Stimulated activated CD8-positive, alpha-beta memory T cell treated with anti-CD3 and anti-CD28 coated beads, Interleukin-15, amount 100 ng/mL, for 48 hours (primary cell): ENCODE data around the gene KDM5C.

Experiments
- DNase-seq, 2 donors: peaks; one replicate each; pipeline ENCODE4 v3.0.0-alpha.2; 2020; ENCODE audit warnings: low read depth in 2 of 2

Gene KDM5C

GRCh38 chrX:53250556-53250955, 25.5 kb upstream of the KDM5C start:
- DNase-seq, result no peak

GRCh38 chrX:53249408-53250042, 24.5 kb upstream of the KDM5C start:
- DNase-seq, result no peak

GRCh38 chrX:53247928-53248327, 22.9 kb upstream of the KDM5C start:
- DNase-seq, result no peak

GRCh38 chrX:53246231-53246630, 21.2 kb upstream of the KDM5C start:
- no peak for DNase-seq

- no peak for DNase-seq
Observed at GRCh38 chrX:53244610-53245009, 19.6 kb upstream of the KDM5C start.

- DNase-seq, result no peak
Observed at GRCh38 chrX:53242310-53242709, 17.3 kb upstream of the KDM5C start.

GRCh38 chrX:53241558-53241957, 16.6 kb upstream of the KDM5C start:
- DNase-seq, result no peak

DNA sequence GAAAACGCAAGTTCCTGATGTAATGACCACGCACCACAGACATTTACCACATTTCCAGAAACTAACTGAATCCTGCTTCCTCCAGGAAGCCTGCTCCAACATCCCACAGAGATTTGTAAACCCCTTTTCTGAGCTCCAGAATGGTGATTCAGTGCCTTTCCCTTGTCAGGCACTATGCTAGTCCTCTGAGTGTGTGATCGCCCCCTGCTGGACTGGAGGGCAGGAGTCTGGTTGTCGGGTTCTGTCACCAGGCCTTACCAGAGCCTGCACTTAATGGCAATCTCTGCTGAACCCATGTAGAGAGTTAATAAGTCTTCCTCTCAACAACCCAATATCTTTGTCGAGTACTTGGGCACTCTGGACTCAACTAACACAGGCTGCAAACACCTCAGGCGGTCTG, 14.5 kb upstream of the KDM5C start:
- peak; percentile 19 to 60 for DNase-seq

DNA sequence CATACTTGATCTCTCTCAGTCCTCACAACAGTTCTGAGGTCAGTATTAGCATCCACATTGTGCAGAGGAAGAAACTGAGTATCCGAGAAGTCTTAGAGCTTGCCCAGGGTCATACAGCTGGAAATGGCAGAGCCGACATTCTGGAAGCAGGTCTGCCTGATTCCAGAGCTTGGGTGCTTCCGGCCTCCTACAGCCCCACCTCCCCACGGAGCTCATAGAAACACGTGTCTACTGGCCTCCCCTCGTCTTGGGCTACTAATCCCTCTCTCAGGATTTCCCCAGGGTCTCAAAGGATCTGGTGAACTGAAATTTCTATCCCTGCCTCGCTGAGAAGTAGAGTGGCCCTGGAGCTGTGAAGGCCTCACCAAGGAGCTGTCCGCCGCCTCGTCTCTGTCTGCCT, 12.0 kb upstream of the KDM5C start:
- no peak for DNase-seq

- DNase-seq, result no peak
Observed at GRCh38 chrX:53236025-53236679, 11.1 kb upstream of the KDM5C start.

GRCh38 chrX:53235566-53235965, 10.6 kb upstream of the KDM5C start:
- no peak for DNase-seq

DNA sequence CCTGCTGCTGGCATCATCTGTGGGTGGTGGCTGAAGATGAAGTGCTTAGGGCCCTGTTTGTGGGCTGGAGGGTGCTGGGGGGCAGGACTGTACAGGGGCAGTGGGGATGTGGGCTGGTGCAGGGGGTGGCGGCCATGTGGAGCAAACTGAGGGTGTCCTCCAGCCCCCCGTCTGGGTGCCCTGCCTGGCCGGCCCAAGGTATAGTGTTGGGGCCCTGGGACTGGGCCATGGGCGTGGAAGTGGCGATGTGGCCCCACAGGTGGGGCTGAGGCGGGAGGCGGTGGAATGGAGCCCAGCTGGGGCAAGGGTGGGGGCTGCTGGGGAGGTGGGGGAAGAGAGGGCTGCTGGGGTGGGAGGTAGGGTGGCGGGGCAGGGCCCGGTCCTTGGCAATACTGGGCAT, 9.5 kb upstream of the KDM5C start:
- DNase-seq, result no peak

DNA sequence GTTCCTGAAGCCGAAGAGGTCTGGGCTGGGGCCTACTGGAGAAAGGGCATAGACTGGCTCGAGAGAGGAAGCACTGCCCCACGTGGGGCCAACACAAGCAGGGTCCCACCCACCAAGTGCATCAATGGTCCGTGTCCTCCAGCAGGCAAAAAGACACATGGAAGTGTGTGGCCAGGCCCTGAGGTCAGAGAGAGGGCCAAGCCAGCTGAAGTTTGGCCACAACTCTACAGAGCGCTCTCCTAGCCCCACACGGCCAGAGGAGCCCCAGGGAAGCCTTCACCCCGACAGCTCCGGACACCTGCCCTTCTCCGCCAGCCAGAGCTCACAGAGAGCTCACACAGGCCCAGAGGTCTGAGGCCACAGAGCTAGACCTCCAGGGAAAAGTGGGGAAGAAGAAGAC, 8.5 kb upstream of the KDM5C start:
- no peak for DNase-seq

- DNase-seq, result no peak
Observed at GRCh38 chrX:53230116-53230515, 5.1 kb upstream of the KDM5C start.

- DNase-seq, result no peak
Observed at GRCh38 chrX:53227224-53227765, 2.3 kb upstream of the KDM5C start.

GRCh38 chrX:53223955-53224859, 800 bp downstream of the KDM5C start:
- DNase-seq, result no peak

- no peak for DNase-seq
Observed at GRCh38 chrX:53223068-53223693, 1.8 kb downstream of the KDM5C start.

GRCh38 chrX:53211391-53211978, 13.5 kb downstream of the KDM5C start:
- DNase-seq, result no peak

DNA sequence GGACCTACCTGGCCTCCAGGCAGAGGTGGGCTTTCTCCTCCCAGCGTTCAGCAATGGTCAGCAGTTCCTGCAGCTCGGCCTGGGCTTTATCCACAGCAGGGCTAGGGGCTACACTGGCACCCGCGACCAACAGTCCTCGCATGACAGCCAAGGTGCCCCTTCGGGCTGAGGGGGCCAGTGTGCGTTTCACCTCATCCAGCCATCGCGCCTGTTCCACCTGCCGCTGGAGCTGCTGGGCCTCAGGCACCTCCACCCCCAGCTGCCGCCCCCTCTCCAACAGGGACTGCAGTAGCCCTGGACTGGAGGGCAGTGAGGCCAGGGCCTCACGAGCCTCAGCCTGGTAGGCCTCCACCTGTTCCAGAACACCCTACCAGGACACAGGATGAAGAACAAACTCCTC, 28.3 kb downstream of the KDM5C start:
- DNase-seq, result no peak

DNA sequence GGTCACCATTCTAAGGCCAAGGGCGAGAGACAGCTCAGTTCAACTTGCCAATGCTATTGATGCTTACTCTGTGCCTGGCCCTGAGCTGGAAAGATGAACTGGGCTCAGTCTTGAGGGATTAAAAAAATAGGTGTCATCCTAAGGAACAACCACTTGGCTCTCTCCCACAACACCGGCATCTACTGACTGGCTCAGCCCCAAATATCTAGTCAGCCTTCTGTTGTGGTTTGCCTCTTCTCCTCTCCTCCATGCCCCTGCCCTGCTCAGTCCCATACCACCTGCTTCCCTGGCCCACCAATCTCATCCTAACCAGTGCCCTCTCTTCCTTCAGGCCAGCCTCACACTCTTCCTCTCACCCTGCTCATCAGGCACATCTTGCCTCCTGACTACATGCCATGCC, 29.6 kb downstream of the KDM5C start:
- no peak for DNase-seq

GRCh38 chrX:53194308-53194707, 30.7 kb downstream of the KDM5C start:
- DNase-seq, result no peak

GRCh38 chrX:53193093-53193492, 31.9 kb downstream of the KDM5C start:
- no peak for DNase-seq
